Endothelial cell of hepatic sinusoid (primary cell): Measurements from ENCODE around the gene OR8G1.
"Not testable (repeated sequence)": the region's sequence is repeated elsewhere in the genome, so short reads cannot be mapped to it uniquely, and the experiment has no call there.

Source experiments
- in situ Hi-C: cut with HindIII; loops from 2 replicates; pipeline ENCODE4 v1.10.0; 2017; ENCODE audit warnings: low sequenced_read_pairs

Gene OR8G1

DNA sequence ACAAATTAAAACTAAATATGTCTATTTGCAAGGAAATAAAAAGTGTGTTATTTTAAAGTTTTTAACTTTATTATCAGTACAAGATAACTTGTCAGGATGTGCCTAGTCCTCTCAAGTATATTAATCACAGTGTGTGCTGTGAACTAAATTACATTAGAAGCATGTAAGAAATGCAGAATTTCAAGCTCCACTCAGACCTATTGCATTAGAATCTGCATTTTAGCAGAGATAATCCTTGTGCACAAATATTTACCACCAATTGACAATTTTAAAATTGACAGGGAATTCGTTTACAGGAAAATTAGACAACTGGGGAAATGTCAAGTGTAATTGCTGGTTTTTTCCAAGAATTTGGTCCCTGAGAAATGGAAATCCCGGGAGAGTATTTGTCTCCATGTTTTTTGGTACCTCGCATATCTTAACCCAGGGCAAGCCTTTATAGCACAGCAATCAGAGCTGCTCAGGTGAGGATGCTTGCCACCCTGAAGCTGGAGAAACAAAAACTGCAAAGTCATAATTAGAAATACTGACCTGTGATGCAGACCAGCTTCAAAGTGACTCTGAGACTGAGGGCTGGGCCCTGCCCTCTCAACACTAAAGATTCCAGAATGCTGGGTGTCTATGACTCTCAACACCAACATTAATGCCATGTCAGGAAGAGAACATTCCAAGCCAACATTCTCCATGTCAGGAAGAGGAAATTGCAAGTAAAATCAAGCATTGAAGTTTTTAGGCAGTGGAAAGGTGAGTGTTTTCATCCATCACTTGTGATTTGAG is at the start of gene OR8G1:
Gene OR8G1 (plus strand): TSS at position 475 of the 777 bp plus-strand sequence. CDS start 8,581 bp downstream, outside the sequence.
- in situ Hi-C loops = no loop called here

GRCh38 chr11:124193221-124194010 is 47.5 kb upstream of the OR8G1 start:
- in situ Hi-C loops = no loop called here

DNA sequence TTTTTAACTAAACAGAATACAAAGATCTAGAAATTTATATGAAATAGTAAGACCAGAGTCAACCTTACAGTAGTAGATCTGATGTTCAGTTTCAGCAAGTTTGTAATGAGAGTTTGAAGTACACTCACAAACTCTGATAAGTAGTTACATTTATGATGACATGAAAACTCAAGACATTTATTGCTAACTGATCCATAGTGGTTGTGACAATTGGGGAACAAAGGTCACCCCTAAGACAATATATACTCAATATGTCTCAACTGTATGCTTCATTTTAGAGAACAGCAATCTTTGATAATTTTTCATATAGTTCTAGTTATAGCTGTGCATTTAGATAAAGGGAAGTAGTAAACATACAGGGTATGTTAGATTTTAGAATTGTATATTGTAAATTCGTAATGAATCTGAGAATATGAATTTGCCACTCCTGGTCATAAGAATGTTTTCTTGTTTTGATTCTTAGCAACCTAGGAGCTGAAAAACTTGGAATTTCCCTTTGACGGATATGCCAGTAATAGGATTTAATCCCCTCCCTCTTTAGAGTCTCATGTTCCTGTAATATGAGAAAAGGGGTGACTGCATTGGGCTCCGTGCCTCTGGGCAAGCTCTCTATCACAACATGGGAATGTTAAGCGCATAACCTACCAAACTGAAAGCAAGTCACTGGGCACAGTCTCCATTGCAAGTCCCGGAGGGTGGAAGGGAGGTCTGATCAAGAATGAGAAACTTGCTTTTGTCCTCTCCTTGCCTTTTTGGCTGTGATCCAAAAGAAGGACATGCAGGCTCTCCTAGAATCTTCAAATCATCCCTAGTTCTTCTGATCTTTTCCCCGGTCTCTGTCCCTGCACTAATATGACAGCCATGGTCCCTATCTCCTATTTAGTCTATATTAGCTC is 46.4 kb upstream of the OR8G1 start:
- in situ Hi-C loops = no loop called here

- in situ Hi-C loops = no loop called here
Measured at GRCh38 chr11:124195189-124195734, 45.6 kb upstream of the OR8G1 start.

DNA sequence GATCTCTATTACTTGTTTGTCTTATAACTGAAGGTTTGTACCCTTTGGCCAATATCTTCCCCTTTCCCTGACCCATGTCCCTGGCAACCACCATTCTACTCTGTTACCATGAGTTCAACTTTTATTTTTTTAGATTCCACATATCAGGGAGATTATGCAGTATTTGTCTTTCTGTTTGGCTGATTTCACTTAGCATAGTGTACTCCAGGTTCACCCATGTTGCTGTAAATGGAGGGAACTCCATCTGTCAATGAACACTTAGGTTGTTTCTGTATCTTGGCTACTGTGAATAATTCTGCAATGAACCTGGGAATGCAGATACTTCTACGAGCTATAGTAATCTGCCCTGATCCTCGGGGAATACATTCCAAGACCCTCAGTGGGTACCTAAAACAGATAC is 42.9 kb upstream of the OR8G1 start:
- in situ Hi-C loops = no loop called here

DNA sequence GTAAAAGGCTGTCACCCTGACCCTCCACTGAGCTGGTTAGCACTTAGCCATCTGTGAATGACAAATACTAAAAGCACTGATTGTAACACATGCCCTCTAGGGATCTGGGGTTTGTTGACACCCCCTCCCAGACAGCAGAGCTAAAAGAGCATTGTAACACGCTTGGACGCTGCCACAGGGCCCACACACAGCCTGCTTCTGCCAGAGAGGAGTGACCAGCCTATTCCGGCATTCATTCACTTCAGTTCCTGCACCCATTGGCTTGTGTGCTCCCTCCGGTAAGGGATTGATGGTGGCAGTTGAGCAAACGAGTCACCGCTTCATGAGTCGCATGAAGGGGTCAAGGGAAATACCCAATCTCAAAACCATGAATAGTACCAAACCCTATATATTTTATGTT is 42.0 kb upstream of the OR8G1 start:
- in situ Hi-C loops = no loop called here

DNA sequence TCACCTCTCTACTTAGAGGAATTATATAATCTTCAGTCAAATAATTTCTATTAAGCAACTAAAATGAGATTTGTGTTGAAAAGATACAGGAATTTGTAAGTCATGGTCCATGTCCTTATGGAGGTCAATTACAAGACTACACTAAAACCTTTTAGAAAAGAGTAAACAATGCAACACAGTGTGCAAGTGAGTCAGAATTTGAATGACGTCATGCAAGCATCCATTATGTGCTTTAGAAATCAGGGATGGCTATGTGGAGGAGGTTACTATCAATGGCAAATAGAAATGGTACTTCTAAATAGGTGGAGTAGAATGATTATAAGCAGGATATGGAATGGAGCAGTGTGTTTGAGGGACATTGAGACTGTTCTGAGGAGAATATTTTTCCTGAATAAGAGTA is 41.2 kb upstream of the OR8G1 start:
- in situ Hi-C loops = no loop called here

GRCh38 chr11:124200671-124201070 is 40.2 kb upstream of the OR8G1 start:
- in situ Hi-C loops = no loop called here

GRCh38 chr11:124202951-124203350 is 37.9 kb upstream of the OR8G1 start:
- in situ Hi-C loops = no loop called here

GRCh38 chr11:124204008-124204407 is 36.9 kb upstream of the OR8G1 start:
- in situ Hi-C loops = no loop called here

- in situ Hi-C loops = no loop called here
Measured at GRCh38 chr11:124207102-124207792, 33.6 kb upstream of the OR8G1 start.

DNA sequence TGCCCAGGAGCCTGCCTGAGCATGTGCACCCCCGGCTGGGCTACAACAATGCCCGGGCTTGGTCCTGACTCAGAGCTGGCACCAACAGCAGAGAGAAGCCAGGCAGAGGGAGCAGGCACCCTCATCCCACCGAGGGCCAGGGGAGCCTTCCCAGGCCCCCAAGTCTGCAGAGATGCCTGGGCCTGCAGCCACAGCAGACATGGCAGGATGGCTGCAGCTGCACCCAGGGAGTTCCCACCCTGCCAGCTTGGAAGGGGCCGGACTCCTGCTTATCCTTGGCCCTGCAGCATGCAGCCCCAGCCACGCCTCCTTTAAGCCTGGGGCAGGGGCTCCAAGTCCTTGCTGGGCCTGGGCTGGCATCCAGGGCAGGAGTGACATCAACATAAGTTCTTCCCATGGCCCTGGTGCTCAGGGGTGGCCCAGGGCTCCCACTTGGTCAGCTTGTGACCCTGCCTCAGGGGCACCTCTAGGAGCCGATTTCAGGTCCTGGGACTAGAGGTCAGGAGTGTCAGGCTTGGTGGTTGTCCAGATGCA is 31.0 kb upstream of the OR8G1 start:
- in situ Hi-C loops = no loop called here

GRCh38 chr11:124210421-124210820 is 30.5 kb upstream of the OR8G1 start:
- in situ Hi-C loops = no loop called here

DNA sequence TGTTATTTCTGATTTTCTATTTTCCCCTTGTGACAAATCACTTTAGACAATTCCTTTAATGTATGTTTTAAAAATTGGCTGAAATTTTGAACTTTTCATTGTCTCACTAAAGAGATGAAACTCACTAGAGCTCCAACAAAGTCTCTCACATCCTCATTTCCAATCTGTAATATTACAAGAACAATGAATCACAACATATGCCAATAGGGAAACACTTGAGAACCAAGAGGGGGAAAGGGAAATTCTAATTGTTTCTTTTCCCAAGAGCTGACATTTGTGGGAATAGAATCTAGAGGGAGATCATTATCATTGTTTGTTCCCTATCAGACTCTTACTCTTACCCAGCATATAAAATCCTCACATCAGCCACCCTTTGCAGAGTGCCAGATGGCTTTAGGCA is 29.6 kb upstream of the OR8G1 start:
- in situ Hi-C loops = no loop called here

- in situ Hi-C loops = no loop called here
Measured at GRCh38 chr11:124214027-124214426, 26.9 kb upstream of the OR8G1 start.

GRCh38 chr11:124219126-124219525 is 21.8 kb upstream of the OR8G1 start:
- in situ Hi-C loops = no loop called here

- in situ Hi-C loops = no loop called here
Measured at GRCh38 chr11:124222407-124222806, 18.5 kb upstream of the OR8G1 start.

DNA sequence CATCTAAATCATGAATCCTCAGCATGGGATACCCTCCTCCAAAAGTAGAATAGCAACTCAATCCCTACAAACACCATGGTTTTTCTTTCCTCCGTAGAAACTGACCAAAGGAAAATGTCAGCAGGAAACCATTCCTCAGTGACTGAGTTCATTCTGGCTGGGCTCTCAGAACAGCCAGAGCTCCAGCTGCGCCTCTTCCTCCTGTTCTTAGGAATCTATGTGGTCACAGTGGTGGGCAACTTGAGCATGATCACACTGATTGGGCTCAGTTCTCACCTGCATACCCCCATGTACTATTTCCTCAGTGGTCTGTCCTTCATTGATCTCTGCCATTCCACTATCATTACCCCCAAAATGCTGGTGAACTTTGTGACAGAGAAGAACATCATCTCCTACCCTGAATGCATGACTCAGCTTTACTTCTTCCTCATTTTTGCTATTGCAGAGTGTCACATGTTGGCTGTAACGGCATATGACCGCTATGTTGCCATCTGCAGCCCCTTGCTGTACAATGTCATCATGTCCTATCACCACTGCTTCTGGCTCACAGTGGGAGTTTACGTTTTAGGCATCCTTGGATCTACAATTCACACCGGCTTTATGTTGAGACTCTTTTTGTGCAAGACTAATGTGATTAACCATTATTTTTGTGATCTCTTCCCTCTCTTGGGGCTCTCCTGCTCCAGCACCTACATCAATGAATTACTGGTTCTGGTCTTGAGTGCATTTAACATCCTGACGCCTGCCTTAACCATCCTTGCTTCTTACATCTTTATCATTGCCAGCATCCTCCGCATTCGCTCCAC is 16.1 kb upstream of the OR8G1 start:
- in situ Hi-C loops = not testable (repeated sequence)

GRCh38 chr11:124225471-124225870 is 15.4 kb upstream of the OR8G1 start:
- in situ Hi-C loops = no loop called here
